Measurements from ENCODE around the gene ACTBL2. TPM values are rescaled to one million over a fixed set of nuclear protein-coding genes. Genes with fewer than 3 reads are reported as not detected.

ACTBL2 gene
- total RNA-seq, 1 donor from 2014 or later: not detected

DNA sequence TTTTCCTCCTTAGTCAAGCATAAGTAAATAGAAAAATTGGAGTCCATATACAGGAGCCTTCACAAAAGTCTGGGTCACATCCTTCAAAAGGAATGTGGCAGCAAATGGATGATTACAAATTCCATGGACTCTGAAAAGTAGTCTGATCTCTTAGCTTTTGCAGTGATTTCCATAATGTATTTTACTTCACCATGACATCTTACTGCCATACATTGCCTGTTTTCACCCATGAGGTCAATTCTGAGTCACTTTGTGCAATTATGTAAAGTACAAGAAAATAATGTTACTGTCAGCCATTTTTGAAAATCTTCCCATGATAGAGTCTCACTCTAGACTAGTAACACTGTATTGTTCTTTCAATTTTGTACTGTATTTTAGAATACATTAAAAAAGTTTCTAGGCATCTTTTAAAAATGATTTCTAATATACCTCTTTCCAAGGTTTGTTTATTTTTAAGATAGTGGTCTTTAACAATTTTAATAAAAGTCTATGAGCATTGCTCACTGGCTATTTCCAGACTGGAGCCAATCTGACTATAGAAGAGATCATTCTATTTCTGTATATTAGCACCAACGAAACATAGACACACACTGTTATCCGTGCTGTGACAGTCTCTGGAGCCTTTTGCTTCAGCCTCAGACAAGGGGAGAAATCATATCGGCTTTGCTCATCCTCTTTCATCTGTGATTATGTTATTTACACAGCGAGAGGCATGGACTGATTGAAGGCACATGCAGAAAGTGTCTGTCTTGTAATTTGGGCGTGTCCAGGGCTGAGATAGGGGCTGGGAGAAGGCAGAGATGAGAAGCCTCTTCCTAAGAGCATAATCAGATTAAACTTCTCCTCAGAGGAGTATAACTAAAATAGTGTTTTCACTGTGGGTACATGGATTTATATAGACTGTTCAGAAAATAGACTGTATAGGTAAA lies 22.9 kb upstream of the ACTBL2 start:
- H3K27ac Mint-ChIP-seq (ENCODE audit: unreplicated experiment): no peak overlapping the region
- H3K36me3 Mint-ChIP-seq (ENCODE audit: low read depth): no peaks in the 10 kb centered on the region
- TF ChIP-seq, protein P1, sequence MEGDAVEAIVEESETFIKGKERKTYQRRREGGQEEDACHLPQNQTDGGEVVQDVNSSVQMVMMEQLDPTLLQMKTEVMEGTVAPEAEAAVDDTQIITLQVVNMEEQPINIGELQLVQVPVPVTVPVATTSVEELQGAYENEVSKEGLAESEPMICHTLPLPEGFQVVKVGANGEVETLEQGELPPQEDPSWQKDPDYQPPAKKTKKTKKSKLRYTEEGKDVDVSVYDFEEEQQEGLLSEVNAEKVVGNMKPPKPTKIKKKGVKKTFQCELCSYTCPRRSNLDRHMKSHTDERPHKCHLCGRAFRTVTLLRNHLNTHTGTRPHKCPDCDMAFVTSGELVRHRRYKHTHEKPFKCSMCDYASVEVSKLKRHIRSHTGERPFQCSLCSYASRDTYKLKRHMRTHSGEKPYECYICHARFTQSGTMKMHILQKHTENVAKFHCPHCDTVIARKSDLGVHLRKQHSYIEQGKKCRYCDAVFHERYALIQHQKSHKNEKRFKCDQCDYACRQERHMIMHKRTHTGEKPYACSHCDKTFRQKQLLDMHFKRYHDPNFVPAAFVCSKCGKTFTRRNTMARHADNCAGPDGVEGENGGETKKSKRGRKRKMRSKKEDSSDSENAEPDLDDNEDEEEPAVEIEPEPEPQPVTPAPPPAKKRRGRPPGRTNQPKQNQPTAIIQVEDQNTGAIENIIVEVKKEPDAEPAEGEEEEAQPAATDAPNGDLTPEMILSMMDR (conservative IDR thresholded peaks at IDR 0.05): no peak
- no peak overlapping the region for H3K4me3 Mint-ChIP-seq
- peaks cover 42% of the 10 kb centered on the region for H3K4me1 Mint-ChIP-seq
- no peaks in the 10 kb centered on the region for H3K9me3 Mint-ChIP-seq
- no peaks in the 10 kb centered on the region for H3K27me3 Mint-ChIP-seq (ENCODE audit: low read depth)
- no peak for DNase-seq (ENCODE audit: low read depth, low spot score)

DNA sequence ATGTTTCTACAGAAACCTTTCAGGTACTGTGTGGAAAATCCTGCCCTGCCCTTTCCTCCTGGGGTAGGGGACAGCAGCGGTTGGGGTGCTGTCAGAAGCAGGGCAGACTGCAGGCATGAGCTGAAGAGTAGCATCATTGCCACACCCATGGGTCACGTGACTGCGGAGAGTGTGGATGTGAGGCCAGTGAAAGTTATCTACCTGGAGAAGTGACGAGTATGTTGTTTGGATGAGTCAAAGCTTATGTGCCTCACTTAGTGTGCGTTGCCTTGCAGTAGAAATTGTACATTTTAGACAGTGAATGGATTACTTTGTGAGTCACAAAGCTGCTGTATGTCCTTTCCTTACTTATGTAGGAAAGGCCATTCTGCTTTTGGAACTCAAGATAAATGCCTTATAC lies 21.7 kb upstream of the ACTBL2 start:
- Mint-ChIP-seq H3K9me3 (no peaks in the 10 kb centered on the region), H3K4me1 (peaks cover 47% of the 10 kb centered on the region), H3K27ac (ENCODE audit: unreplicated experiment) (peak overlapping the region; percentile 70), H3K36me3 (ENCODE audit: low read depth) (no peaks in the 10 kb centered on the region), H3K27me3 (ENCODE audit: low read depth) (no peaks in the 10 kb centered on the region), H3K4me3 (no peak overlapping the region)
- DNase-seq (ENCODE audit: low read depth, low spot score): no peak
- TF ChIP-seq, protein P1 (conservative IDR thresholded peaks at IDR 0.05): no peak

DNA sequence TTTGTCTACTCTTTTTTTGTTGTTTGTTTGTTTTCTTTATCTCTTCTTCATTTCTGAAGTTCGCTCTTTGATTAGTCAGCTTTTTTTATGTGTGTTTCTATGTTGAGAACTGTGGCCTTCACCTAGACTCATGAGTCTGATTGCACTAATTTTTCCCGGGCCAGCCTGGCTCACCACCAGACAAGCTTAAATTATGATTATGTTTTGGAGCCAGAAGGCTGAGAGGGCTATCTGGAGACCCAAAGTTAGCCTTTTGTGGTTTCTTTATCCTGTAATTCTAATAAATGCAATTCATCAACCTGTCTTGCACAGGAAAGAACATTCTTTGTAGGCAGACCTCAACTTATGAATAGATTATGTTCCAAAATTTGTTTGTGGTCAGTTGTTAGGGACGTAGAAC lies 20.8 kb upstream of the ACTBL2 start:
- H3K36me3 Mint-ChIP-seq (ENCODE audit: low read depth): no peaks in the 10 kb centered on the region
- H3K9me3 Mint-ChIP-seq: no peaks in the 10 kb centered on the region
- H3K4me1 Mint-ChIP-seq: peaks cover 50% of the 10 kb centered on the region
- H3K4me3 Mint-ChIP-seq: no peak overlapping the region
- H3K27ac Mint-ChIP-seq (ENCODE audit: unreplicated experiment): no peak overlapping the region
- H3K27me3 Mint-ChIP-seq (ENCODE audit: low read depth): no peaks in the 10 kb centered on the region
- TF ChIP-seq, protein P1 (conservative IDR thresholded peaks at IDR 0.05): no peak
- no peak for DNase-seq (ENCODE audit: low read depth, low spot score)

DNA sequence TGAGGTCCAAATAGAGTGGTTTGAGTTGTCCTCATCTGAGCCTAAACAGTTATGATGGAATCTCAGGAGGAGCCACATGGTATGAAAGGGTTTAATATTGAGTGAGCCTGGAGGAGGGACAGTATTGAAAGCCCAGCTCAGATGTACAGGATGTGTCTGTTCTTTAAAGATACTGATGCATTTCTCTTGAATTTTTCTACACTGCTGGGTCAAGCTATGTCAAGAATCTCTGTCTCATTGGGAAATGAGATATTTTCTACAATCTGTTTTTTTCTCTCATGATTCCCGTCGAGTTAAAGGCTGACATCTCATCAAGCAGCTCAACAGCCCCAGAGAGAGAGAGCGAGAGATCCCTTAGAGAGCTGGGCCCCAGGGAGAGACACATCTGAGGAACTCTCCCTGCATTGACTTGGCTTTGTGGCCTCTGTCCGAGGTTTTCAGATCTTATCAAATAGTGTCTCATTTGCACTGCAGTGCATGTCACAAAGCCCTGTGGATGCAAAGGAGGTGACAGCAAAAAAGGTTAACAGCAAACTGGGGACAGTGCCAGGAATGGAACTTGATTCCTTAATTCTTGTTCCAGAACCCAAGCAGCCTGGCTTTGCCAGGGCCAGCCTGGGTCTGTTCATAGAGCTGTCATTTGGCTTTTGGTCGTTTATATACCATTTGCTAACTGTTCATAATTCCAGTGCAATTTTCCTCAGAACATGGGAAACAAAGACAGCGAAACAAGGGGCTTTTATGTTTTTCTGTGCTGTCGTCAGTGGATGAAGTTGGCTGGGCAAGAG lies 19.0 kb upstream of the ACTBL2 start:
- TF ChIP-seq, protein P1 (conservative IDR thresholded peaks at IDR 0.05): no peak
- no peaks in the 10 kb centered on the region for H3K36me3 Mint-ChIP-seq (ENCODE audit: low read depth)
- peak overlapping the region; percentile 79 for H3K27ac Mint-ChIP-seq (ENCODE audit: unreplicated experiment)

DNA sequence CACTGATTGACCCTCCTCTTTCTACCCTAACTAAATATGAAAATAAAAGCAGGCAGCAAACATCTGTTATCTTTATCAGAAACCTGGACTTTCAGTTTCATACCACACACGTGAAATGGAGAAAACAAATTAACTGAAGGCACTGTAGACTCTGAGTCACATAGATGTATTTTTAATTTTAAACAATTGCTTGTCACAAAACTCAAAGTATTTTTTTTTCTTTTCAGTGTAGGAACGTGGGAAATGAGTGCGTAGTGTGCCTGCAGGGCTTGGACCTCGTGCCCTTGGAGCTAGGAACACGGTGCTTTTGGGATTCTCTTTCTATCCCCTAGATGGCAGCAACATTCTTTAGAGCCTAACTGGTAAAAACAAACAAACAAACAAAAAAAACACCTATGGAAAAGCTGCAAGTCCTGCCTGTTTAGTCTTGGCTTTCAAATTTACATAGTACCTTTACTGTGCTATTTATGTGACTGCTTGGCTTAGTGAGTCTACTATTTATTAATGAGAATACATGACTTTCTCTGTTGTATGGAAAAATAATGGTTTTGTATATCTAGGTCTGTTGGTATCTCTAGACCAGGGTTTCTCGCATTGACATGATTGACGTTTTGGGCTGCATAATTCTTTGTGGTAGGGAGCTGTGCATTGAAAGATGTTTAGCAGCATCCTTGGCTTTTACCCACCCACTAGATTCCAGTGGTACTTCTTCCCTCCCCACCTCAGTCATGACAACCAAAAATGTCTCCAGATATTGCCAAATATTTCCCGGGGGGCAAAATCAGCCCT lies 16.8 kb upstream of the ACTBL2 start:
- Mint-ChIP-seq H3K27ac (ENCODE audit: unreplicated experiment) (no peak overlapping the region), H3K4me1 (peaks cover 47% of the 10 kb centered on the region), H3K27me3 (ENCODE audit: low read depth) (no peaks in the 10 kb centered on the region), H3K4me3 (no peak overlapping the region), H3K36me3 (ENCODE audit: low read depth) (no peaks in the 10 kb centered on the region), H3K9me3 (no peaks in the 10 kb centered on the region)
- TF ChIP-seq, protein P1 (conservative IDR thresholded peaks at IDR 0.05): peak; percentile 85
- no peak for DNase-seq (ENCODE audit: low read depth, low spot score)

More for the DNA sequence above, 19.0 kb upstream of the ACTBL2 start:
- no peaks in the 10 kb centered on the region for H3K27me3 Mint-ChIP-seq (ENCODE audit: low read depth)
- H3K4me3 Mint-ChIP-seq: no peak overlapping the region
- peaks cover 50% of the 10 kb centered on the region for H3K4me1 Mint-ChIP-seq
- DNase-seq (ENCODE audit: low read depth, low spot score): no peak
- no peaks in the 10 kb centered on the region for H3K9me3 Mint-ChIP-seq

Data from neural crest cell (in vitro differentiated cells).